Peyer's patch (tissue), 4 donors: ENCODE results near the gene TAF3.

ENCODE experiments used
- CTCF ChIP-seq, 6 experiments: fragments of 450-650 bp in 4 of 6; fragments of 200-600 bp in 2 of 6; sonication (generic) in 1 of 6; IDR thresholded peaks; one replicate each; pipeline ENCODE4 v1.5.1; 2017 to 2019; ENCODE audit warnings: antibody characterized with exemption in 6 of 6, mild to moderate bottlenecking in 3 of 6, moderate library complexity in 1 of 6
- POLR2A ChIP-seq, 2 donors: fragments of 450-650 bp; IDR thresholded peaks; one replicate each; pipeline ENCODE4 v1.5.1; 2017; ENCODE audit warnings: antibody characterized with exemption in 2 of 2, mild to moderate bottlenecking in 2 of 2, moderate library complexity in 2 of 2

GRCh38 chr10:8023851-8024250, 205.5 kb downstream of the TAF3 start:
- no peak for TF ChIP-seq CTCF (IDR thresholded peaks at IDR 0.05)
- TF ChIP-seq POLR2A (IDR thresholded peaks at IDR 0.05), result no peak
